Measurements from ENCODE around the gene MYO18A.

GRCh38 chr17:29207975-29208374, 27.8 kb upstream of the MYO18A start:
- TF ChIP-seq POLR2A (IDR thresholded peaks at IDR 0.05) (no peak), CTCF (IDR thresholded peaks at IDR 0.05) (no peak)

All from tibial nerve (tissue), 3 donors.